Loucy (cell line): ENCODE measurements around the gene PRR23E.

ENCODE experiments used
- H2AFZ ChIP-seq: fragments of 200-600 bp; sonication (generic); 2 replicates; pipeline ENCODE4 v1.6.0; 2016; ENCODE audit warnings: antibody characterized with exemption, mild to moderate bottlenecking, low read length, moderate library complexity
- H3F3A ChIP-seq: fragments of 200-600 bp; 2 replicates; pipeline ENCODE4 v1.6.0; 2016; ENCODE audit warnings: antibody characterized with exemption, low read depth, mild to moderate bottlenecking
- H3K27me3 ChIP-seq: fragments of 200-600 bp; sonication (generic); 2 replicates; pipeline ENCODE4 v1.6.1; 2014; ENCODE audit warnings: low read length, mild to moderate bottlenecking; ENCODE audit not compliant: insufficient read depth, poor library complexity, severe bottlenecking
- H3K36me3 ChIP-seq: fragments of 200-600 bp; sonication (generic); 2 replicates; pipeline ENCODE4 v1.6.1; 2016; ENCODE audit warnings: low read length; ENCODE audit not compliant: insufficient read depth
- H3K4me1 ChIP-seq: fragments of 200-600 bp; sonication (generic); 2 replicates; pipeline ENCODE4 v1.5.1; 2014; ENCODE audit warnings: low read length, mild to moderate bottlenecking; ENCODE audit not compliant: insufficient read depth, poor library complexity, severe bottlenecking
- H3K4me2 ChIP-seq: fragments of 200-600 bp; sonication (generic); 2 replicates; pipeline ENCODE4 v1.6.0; 2014; ENCODE audit warnings: antibody characterized with exemption, low read length, low read depth, mild to moderate bottlenecking; ENCODE audit not compliant: poor library complexity, severe bottlenecking
- H3K4me3 ChIP-seq: fragments of 200-600 bp; sonication (generic); 2 replicates; pipeline ENCODE4 v1.5.1; 2014; ENCODE audit warnings: low read length, mild to moderate bottlenecking, mixed read lengths; ENCODE audit not compliant: poor library complexity, severe bottlenecking
- H3K79me2 ChIP-seq: fragments of 200-600 bp; sonication (generic); 2 replicates; pipeline ENCODE4 v1.6.1; 2014; ENCODE audit warnings: low read length; ENCODE audit not compliant: insufficient read depth
- H3K9ac ChIP-seq: fragments of 200-600 bp; sonication (generic); 2 replicates; pipeline ENCODE4 v1.6.0; 2014; ENCODE audit warnings: mild to moderate bottlenecking, low read depth, low read length, moderate library complexity; ENCODE audit not compliant: poor library complexity, severe bottlenecking
- H3K9me2 ChIP-seq: fragments of 200-600 bp; sonication (generic); replicated peaks from 2 replicates; pipeline ENCODE4 v1.6.1; 2016; ENCODE audit warnings: low read depth, low read length, mixed read lengths
- H3K9me3 ChIP-seq: fragments of 200-600 bp; sonication (generic); 2 replicates; pipeline ENCODE4 v1.6.1; 2014; ENCODE audit warnings: mild to moderate bottlenecking, antibody characterized with exemption, low read length, low read depth; ENCODE audit not compliant: insufficient read depth
- H4K20me1 ChIP-seq: fragments of 200-600 bp; sonication (generic); 2 replicates; pipeline ENCODE4 v1.6.0; 2014; ENCODE audit warnings: antibody characterized with exemption, low read length, mild to moderate bottlenecking; ENCODE audit not compliant: insufficient read depth, poor library complexity, severe bottlenecking
- CTCF ChIP-seq: fragments of 200-600 bp; sonication (generic); conservative IDR thresholded peaks from 2 replicates; pipeline ENCODE4 v1.5.1; 2014; ENCODE audit warnings: mild to moderate bottlenecking, antibody characterized with exemption, low read length
- EZH2phosphoT487 ChIP-seq: fragments of 200-600 bp; IDR thresholded peaks from 2 replicates; pipeline ENCODE4 v1.6.1; 2018; ENCODE audit warnings: antibody characterized with exemption, mild to moderate bottlenecking, moderate library complexity, borderline replicate concordance

The PRR23E gene

GRCh38 chr3:127172211-127172610 lies 20.7 kb upstream of the PRR23E start:
- H3K9ac ChIP-seq, result no peak overlapping the region
- H3K9me3 ChIP-seq, result peaks cover under 1% of the 10 kb centered on the region; the same call in 1 of the 2 replicates
- no peak overlapping the region for H3K4me2 ChIP-seq

DNA sequence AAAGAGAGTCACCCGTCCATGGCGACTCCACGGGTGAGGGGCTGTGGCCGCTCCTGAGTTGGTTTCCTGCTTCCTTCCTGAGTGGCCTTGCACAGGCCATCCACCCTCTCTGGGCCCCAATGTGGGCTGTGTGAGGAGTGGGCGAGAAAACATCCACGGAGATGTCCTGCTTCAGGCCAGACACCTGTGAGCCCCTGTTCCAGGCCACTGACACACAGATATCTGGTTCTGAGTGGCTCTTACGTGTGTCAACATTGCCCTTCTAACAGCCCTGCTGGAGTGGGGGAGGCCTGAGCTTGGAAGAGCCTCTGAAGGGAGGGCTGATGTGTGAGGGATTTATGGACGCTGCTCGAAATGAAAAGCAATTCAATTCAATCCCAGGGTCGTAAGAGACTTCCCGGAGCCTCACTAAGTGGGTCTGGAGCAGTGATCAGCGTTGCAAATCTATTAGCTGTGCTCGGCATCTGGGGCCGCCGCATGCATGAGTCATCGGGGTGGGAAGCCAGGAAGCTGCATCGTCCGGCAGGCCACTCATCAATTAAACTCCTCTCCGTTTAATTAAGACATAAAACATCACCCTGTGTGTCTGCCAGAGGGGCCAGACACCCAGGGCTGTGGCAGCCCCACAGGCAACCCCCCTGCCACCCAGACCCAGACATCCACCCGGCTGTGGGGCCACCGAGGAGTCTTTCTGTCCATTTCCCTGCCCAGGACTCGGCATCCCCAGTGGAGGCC lies 20.0 kb upstream of the PRR23E start:
- Histone ChIP-seq H3K4me3 (no peak overlapping the region), H3K27me3 (no peaks in the 10 kb centered on the region), H3K79me2 (no peaks in the 10 kb centered on the region), H4K20me1 (no peaks in the 10 kb centered on the region), H3K9me2 (no peaks in the 10 kb centered on the region), H3K36me3 (no peaks in the 10 kb centered on the region), H3K4me1 (peaks cover 7% of the 10 kb centered on the region), H3F3A (no peaks in the 10 kb centered on the region), H3K4me2 (no peak overlapping the region), H3K9me3 (peaks cover 3% of the 10 kb centered on the region; the same call in 1 of the 2 replicates), H2AFZ (no peak overlapping the region), H3K9ac (no peak overlapping the region)
- TF ChIP-seq EZH2phosphoT487 (no peak), CTCF (no peak)

More at GRCh38 chr3:127172211-127172610, 20.7 kb upstream of the PRR23E start:
- H3K36me3 ChIP-seq, result no peaks in the 10 kb centered on the region
- H3K27me3 ChIP-seq, result no peaks in the 10 kb centered on the region
- H3K9me2 ChIP-seq, result no peaks in the 10 kb centered on the region
- no peak overlapping the region for H2AFZ ChIP-seq
- TF ChIP-seq CTCF (no peak), EZH2phosphoT487 (no peak)
- no peak overlapping the region for H3K4me3 ChIP-seq
- peaks cover 7% of the 10 kb centered on the region for H3K4me1 ChIP-seq
- no peaks in the 10 kb centered on the region for H4K20me1 ChIP-seq
- H3F3A ChIP-seq, result no peaks in the 10 kb centered on the region
- H3K79me2 ChIP-seq, result no peaks in the 10 kb centered on the region

- no peak overlapping the region for H3K4me2 ChIP-seq
- no peaks in the 10 kb centered on the region for H3F3A ChIP-seq
- H4K20me1 ChIP-seq, result no peaks in the 10 kb centered on the region
- TF ChIP-seq EZH2phosphoT487 (no peak), CTCF (no peak)
- H3K79me2 ChIP-seq, result no peaks in the 10 kb centered on the region
- H3K9me2 ChIP-seq, result no peaks in the 10 kb centered on the region
- peaks cover 3% of the 10 kb centered on the region; the same call in 1 of the 2 replicates for H3K9me3 ChIP-seq
- no peak overlapping the region for H3K9ac ChIP-seq
- H3K4me1 ChIP-seq, result peaks cover 7% of the 10 kb centered on the region
- no peaks in the 10 kb centered on the region for H3K36me3 ChIP-seq
- no peaks in the 10 kb centered on the region for H3K27me3 ChIP-seq
- no peak overlapping the region for H2AFZ ChIP-seq
- no peak overlapping the region for H3K4me3 ChIP-seq
These were observed 19.3 kb upstream of the PRR23E start for GRCh38 chr3:127173516-127174166.
